Activated T-cell treated with anti-CD3 and anti-CD28 coated beads, Interleukin-2, amount 50 U/mL, for 4 hours (primary cell): ENCODE results near the gene PLIN4. TPM values are rescaled to one million over a fixed set of nuclear protein-coding genes. Genes with fewer than 3 reads are reported as not detected.
"Not testable (repeated sequence)": the region's sequence is repeated elsewhere in the genome, so short reads cannot be mapped to it uniquely, and the experiment has no call there.

ENCODE experiments used
- ATAC-seq, 2 donors: fragments of 200-7000 bp; cut with Tn5 transposase; one replicate each; pipeline ENCODE4 v1.10.0; 2021
- DNase-seq: peaks from one replicate; pipeline ENCODE4 v3.0.0-alpha.2; 2020
- H3K27me3 Mint-ChIP-seq: one replicate; pipeline ENCODE4 v1.8.0; 2021; ENCODE audit warnings: low read depth, mixed read lengths
- H3K36me3 Mint-ChIP-seq: one replicate; pipeline ENCODE4 v1.8.0; 2022; ENCODE audit warnings: mixed read lengths; ENCODE audit not compliant: insufficient read depth
- H3K4me1 Mint-ChIP-seq: one replicate; pipeline ENCODE4 v1.8.0; 2021; ENCODE audit warnings: low read depth, mixed read lengths
- H3K4me3 Mint-ChIP-seq: one replicate; pipeline ENCODE4 v1.8.0; 2021; ENCODE audit warnings: mild to moderate bottlenecking, moderate library complexity, mixed read lengths
- H3K9me3 Mint-ChIP-seq: one replicate; pipeline ENCODE4 v1.8.0; 2021; ENCODE audit warnings: mixed read lengths
- total RNA-seq, 3 donors: library from RNA; stranded (reverse); gene quantifications; one replicate each; pipeline ENCODE4 v1.2.1, GENCODE V29; 2021

Gene PLIN4, protein sequence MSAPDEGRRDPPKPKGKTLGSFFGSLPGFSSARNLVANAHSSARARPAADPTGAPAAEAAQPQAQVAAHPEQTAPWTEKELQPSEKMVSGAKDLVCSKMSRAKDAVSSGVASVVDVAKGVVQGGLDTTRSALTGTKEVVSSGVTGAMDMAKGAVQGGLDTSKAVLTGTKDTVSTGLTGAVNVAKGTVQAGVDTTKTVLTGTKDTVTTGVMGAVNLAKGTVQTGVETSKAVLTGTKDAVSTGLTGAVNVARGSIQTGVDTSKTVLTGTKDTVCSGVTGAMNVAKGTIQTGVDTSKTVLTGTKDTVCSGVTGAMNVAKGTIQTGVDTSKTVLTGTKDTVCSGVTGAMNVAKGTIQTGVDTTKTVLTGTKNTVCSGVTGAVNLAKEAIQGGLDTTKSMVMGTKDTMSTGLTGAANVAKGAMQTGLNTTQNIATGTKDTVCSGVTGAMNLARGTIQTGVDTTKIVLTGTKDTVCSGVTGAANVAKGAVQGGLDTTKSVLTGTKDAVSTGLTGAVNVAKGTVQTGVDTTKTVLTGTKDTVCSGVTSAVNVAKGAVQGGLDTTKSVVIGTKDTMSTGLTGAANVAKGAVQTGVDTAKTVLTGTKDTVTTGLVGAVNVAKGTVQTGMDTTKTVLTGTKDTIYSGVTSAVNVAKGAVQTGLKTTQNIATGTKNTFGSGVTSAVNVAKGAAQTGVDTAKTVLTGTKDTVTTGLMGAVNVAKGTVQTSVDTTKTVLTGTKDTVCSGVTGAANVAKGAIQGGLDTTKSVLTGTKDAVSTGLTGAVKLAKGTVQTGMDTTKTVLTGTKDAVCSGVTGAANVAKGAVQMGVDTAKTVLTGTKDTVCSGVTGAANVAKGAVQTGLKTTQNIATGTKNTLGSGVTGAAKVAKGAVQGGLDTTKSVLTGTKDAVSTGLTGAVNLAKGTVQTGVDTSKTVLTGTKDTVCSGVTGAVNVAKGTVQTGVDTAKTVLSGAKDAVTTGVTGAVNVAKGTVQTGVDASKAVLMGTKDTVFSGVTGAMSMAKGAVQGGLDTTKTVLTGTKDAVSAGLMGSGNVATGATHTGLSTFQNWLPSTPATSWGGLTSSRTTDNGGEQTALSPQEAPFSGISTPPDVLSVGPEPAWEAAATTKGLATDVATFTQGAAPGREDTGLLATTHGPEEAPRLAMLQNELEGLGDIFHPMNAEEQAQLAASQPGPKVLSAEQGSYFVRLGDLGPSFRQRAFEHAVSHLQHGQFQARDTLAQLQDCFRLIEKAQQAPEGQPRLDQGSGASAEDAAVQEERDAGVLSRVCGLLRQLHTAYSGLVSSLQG (N-terminal part only)
- under 1 TPM in 1 of 3 donors, not detected in 2; 0.03 TPM for total RNA-seq

DNA sequence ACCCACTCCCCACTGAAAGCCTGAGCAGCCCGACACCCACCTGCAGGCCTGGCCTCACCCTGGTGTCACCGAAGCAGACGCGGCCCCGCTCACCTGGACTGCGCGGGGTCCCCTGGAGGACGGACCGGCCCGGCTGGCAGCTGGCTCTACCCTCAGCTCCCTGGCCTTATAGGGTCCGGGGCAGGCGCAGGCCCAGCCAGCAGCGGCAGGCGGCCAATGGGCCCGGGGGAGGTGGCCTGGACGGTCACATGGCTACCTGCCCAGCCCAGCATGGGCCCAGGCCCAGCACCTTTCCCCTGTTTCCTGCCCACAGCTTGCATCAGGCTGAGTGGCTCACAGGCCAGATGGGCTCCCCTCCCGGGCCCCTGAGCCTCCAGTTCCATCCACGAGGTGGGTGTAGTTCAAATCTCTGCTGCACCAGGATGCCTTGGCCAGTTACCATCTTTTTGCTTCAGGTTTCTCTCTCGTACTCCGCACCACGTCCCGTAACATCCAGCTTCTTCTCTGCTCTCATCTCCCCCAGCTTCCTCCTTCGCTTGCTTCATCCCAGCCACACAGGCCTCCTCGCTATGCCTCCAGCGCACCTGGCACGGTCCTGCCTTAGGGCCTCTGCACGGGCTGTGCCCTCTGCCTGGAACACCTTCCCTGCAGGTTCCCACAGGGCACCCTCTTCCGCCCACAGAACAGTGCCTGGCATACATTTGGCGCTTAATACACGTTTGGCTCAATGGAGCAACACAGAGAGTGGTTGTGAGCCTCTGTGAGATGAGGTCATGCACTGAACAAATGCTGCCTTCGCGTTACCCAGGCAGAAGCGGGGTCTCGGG is at the start of gene PLIN4:
Gene PLIN4, minus strand, starts transcription at position 142 of the 827 bp plus-strand sequence. CDS start 214 bp downstream, outside the sequence.
- H3K27me3 Mint-ChIP-seq: peaks cover 13% of the 10 kb centered on the region
- H3K36me3 Mint-ChIP-seq: no peaks in the 10 kb centered on the region
- DNase-seq (no peak), ATAC-seq (no peak)
- no peaks in the 10 kb centered on the region for H3K4me1 Mint-ChIP-seq
- no peak within 1 kb of the TSS for H3K4me3 Mint-ChIP-seq
- no peaks in the 10 kb centered on the region for H3K9me3 Mint-ChIP-seq

DNA sequence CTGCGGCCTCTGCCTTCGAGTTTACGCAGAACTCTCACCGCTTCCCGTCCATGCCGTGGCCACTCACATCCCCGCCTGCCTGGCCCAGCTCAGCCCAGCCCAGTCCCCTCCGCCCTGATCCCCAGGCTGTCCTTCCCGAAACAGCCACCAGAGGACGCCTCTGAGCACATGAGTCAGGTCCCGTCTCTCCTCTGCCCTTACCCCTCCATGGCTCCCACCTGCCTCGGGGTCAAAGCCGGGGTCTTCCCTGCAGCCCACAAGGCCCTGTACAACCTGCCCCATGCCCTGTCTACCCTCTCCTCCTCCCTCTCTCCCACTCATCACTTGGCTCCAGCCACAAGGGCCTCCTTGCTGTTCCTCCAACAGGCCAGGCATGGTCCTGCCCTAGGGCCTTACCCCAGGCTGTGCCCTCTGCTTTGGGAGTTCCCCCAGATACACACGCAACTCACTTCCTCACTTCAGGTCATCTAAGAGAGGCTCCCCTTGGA is 49.3 kb upstream of the PLIN4 start:
- Mint-ChIP-seq H3K4me1 (no peaks in the 10 kb centered on the region), H3K36me3 (no peaks in the 10 kb centered on the region), H3K4me3 (no peak overlapping the region), H3K9me3 (no peaks in the 10 kb centered on the region), H3K27me3 (peaks cover 7% of the 10 kb centered on the region)
- ATAC-seq (peak; percentile 71 to 77), DNase-seq (peak; percentile 55)

DNA sequence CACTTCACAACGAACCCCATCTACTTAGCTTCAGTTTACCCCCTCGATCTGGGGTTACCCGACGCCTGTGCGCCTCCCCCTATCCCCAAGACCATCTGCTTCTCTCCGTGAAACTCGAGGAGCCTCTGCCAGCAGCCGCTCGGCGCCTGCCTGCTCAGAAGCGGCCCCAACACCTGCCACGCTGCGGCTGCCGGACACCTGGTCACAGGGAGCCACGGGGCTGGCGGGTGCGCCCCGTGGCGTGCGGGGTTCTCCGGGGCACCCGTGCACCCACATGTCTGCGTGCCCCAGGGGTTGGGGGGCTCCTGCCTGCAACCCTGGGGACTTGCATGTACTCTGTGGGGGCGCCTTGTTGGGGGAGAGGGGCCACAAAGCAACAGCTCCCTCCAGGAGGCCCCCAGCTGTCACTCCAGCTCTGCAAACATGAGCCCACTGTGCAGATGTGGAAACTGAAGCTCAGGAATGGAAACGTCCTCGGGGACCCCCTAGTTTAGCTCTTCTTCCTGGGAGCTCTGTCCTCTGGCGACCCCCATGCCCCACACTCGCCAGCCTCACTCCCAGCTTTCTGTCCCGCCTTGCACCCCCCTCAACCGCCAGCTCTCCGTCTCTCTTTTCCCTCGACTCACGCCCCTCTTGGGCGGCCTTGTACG is 48.2 kb upstream of the PLIN4 start:
- no peak for ATAC-seq
- H3K36me3 Mint-ChIP-seq: no peaks in the 10 kb centered on the region
- H3K4me1 Mint-ChIP-seq: no peaks in the 10 kb centered on the region
- H3K4me3 Mint-ChIP-seq: no peak overlapping the region
- no peaks in the 10 kb centered on the region for H3K9me3 Mint-ChIP-seq
- peaks cover 7% of the 10 kb centered on the region for H3K27me3 Mint-ChIP-seq
- no peak for DNase-seq

DNA sequence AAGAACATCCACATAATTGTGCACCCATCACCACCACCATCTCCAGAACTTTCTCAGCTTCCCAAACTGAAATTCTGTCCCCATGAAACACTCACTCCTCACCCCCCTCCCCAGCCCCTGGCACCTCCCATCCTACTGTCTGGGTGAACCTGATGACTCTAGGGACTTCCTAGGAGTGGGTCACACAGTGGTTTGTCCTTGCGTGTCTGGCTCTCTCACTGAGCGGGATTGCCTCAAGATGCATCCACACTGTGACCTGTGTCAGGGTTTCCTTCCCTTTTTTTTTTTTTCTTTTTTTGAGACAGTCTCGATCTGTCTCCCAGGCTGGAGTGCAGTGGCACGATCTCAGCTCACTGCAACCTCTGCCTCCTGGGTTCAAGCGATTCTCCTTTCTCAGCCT is 45.3 kb upstream of the PLIN4 start:
- H3K4me3 Mint-ChIP-seq, ATAC-seq, H3K9me3 Mint-ChIP-seq, H3K36me3 Mint-ChIP-seq, H3K4me1 Mint-ChIP-seq, DNase-seq, H3K27me3 Mint-ChIP-seq: not testable (repeated sequence)

DNA sequence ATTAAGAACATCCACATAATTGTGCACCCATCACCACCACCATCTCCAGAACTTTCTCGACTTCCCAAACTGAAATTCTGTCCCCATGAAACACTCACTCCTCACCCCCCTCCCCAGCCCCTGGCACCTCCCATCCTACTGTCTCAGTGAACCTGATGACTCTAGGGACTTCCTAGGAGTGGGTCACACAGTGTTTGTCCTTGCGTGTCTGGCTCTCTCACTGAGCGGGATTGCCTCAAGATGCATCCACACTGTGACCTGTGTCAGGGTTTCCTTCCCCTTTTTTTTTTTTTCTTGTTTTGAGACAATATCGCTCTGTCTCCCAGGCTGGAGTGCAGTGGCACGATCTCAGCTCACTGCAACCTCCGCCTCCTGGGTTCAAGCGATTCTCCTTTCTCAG is 43.8 kb upstream of the PLIN4 start:
- not testable (repeated sequence) for H3K4me3 Mint-ChIP-seq, H3K27me3 Mint-ChIP-seq, H3K4me1 Mint-ChIP-seq, H3K9me3 Mint-ChIP-seq, DNase-seq, ATAC-seq, H3K36me3 Mint-ChIP-seq

DNA sequence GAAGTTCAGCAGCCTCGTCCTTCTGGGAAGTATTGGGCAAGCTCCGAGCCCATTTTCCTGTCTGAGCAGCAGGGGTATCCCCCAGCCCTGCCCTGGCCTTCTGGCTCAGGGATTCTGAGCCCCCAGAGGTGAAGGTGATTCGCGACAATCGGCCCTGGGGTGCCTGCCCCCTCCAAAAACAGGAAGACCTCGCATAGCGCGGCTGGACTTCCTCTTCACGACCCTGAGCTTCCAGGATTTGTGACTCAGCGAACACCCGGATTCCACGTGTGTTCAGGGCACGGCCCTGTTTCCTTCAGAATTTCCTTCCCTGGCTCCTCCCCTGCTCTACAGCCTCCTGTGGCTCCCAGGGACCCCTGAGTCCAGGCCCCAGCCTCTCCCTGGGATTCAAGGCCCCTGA is 41.3 kb upstream of the PLIN4 start, which contains the start of gene SEMA6B:
Gene SEMA6B, minus strand, starts transcription at position 116 of the 400 bp plus-strand sequence. CDS start 1,227 bp downstream, outside the sequence.
- Mint-ChIP-seq H3K4me1 (no peaks in the 10 kb centered on the region), H3K9me3 (no peaks in the 10 kb centered on the region), H3K4me3 (no peak within 1 kb of the TSS), H3K27me3 (no peaks in the 10 kb centered on the region), H3K36me3 (no peaks in the 10 kb centered on the region)
- ATAC-seq: no peak
- DNase-seq: no peak

DNA sequence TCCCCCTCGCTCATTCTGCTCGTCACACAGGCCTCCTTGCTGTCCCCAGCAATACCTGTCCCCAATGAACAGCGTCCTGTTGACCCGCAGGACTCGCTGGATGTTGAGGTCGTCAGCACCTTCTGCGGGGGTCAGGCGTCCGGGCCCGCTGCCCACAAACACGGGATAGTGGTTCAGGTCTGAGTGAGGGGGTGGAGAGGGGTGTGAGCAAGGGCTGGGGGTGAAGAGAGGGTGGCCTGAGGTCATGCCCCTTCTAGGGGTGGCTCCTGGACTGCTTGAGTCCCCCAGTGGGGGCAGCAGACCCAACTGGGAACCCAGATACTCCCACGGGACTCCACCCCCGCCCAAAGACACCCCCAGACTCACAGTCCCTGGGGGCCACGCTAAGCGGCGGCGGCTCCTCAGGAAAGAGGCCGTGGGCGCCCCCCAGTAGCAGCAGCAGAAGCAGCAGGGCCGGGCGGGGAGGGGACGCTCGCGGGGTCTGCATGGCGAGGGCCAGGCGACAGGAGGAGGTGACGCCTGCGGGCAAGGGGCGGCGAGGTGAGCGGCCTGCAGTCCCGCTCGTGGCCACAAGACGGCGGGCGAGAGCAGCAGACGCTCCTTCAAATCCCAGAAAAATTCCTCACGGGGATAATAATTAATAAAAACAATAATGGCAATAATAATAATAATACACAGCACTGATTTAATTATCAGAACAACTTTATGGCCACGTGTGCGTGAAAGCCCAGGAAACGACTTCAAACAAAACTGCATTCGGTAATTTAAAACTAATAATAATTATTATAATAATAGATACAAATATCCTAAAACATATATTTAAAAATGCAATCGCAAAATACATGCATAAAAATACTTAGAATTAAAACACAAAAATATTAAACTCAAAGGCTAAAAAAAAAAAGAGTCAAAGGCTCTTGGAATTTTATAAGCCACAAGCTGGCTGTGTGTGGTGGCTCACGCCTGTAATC is 40.0 kb upstream of the PLIN4 start:
- no peaks in the 10 kb centered on the region for H3K36me3 Mint-ChIP-seq
- no peak for DNase-seq
- no peaks in the 10 kb centered on the region for H3K4me1 Mint-ChIP-seq
- no peaks in the 10 kb centered on the region for H3K9me3 Mint-ChIP-seq
- H3K4me3 Mint-ChIP-seq: no peak overlapping the region
- no peaks in the 10 kb centered on the region for H3K27me3 Mint-ChIP-seq
- no peak for ATAC-seq

DNA sequence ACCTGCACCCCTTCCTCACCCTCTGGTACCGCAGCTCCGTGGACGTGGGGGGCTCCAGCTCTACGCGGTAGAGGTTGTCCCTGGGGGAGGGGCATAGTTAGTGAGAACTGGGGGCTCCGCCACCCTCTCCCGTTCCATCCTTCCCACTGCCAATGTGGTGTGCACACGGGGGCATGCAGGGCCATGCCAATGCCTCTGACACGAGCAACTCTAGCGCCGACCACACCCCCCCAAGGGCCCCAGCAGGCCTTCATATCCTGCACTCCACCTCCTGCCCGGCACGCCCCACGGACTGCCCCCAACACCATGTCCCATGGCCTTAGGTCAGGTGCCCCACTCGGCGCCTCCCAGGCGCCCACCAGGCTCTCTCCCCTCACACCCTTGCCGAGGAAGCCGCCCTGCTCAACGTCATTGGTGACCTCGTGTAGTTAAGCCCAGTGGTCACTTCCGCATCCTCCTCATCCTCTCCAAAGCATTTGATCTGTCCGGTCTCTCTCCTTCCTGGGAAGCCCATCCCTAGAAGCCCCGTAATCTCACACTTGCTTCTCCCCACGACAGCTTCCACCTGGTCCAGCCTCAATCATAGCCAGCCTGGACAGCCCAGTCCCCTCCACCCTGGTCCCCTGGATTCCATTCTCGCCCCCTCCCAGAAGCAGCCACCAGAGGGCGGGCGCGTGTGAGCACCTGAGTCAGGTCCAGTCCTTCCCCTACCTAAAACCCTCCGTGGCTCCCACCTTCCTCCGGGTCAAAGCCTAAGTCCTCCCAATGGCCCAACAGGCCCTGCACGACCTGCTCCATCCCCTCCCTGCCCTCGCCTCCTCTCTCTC is 39.1 kb upstream of the PLIN4 start:
- no peaks in the 10 kb centered on the region for H3K36me3 Mint-ChIP-seq
- peaks cover 2% of the 10 kb centered on the region for H3K27me3 Mint-ChIP-seq
- peak in 1 of 2 donors; percentile 40 for ATAC-seq
- no peaks in the 10 kb centered on the region for H3K4me1 Mint-ChIP-seq
- peak overlapping the region; percentile 16 for H3K4me3 Mint-ChIP-seq
- no peaks in the 10 kb centered on the region for H3K9me3 Mint-ChIP-seq
- no peak for DNase-seq

DNA sequence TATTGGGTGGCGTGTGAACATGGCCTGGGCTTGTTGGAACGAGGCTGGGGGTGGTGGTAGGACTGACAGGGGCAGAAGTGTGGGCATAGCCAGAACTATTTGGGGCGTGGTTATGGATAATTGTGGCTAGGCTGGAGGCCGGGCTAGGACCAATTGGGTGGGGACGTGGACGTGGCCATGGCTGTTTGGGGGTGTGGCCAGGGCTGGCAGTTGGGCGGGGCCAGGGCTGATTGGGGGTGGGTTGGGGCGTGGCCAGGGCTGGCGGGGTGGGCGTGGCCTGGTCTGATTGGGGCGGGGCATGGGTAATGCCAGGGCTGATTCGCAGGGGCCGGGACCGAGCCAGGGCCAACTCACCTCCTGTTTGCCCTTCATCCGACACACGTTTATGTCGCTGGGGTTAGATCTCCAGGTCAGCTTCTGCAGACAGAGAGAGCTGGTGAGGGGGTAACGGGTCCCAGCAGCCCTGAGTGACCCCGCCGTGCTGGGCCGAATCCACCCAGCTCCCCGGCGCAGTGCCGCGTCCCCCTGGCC is 38.4 kb upstream of the PLIN4 start:
- H3K36me3 Mint-ChIP-seq: no peaks in the 10 kb centered on the region
- no peak for DNase-seq
- ATAC-seq: peak in 1 of 2 donors; percentile 42
- H3K9me3 Mint-ChIP-seq: no peaks in the 10 kb centered on the region
- peaks cover 6% of the 10 kb centered on the region for H3K27me3 Mint-ChIP-seq
- H3K4me1 Mint-ChIP-seq: no peaks in the 10 kb centered on the region
- no peak overlapping the region for H3K4me3 Mint-ChIP-seq

DNA sequence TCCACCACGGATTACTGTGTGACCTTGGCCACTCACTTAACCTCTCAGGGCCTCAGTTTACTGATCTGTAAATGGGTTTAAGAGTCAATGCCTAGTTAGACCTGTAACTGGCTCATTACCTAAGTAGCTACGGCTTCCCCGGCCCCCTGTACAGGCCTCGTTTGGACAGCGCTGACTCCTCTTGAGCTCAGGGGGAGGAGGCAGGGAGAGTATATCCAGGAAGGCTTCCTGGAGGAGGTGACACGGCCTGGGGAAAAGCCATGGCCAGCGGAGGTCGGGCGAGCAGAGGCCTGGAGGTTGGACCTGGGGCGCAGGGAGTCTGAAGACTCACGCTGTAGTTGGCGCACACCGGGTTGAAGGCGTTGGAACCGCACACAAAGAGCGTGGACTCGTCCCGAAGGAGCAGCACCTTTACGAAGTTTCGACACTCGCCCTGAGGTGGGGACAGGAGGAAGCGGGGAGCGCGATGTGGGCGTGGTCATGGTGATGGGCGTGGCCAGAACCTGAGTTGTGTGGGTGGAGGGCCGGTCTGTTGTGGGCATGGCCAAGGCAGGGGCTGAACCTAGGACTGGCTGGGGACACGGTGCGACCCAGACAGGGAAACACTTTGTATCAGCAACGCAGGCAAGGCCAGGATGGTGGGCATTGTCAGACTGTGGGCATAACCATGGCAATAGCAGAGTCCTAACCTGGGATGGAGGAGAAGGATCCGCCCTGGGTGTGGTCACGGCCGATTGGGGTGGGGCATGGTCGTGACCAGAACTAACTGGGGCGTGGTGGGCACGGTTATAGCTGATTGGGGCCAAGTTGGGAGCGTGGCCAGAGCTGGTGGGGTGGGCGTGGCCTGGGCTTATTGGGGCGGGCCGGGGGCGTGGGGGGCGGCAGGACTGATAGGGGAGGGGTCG is 37.6 kb upstream of the PLIN4 start:
- Mint-ChIP-seq H3K4me1 (no peaks in the 10 kb centered on the region), H3K4me3 (no peak overlapping the region), H3K9me3 (no peaks in the 10 kb centered on the region), H3K27me3 (peaks cover 7% of the 10 kb centered on the region), H3K36me3 (no peaks in the 10 kb centered on the region)
- ATAC-seq (no peak), DNase-seq (no peak)
